Activated CD4-positive, alpha-beta T cell treated with anti-CD3 and anti-CD28 coated beads, Interleukin-2, Interleukin-6, amounts not matched to agents 100 ng/mL and 50 ng/mL, durations not matched to agents 16 hours and 8 hours (primary cell): Measurements from ENCODE around the gene C19orf38.

Experiments used
- DNase-seq: peaks from one replicate; pipeline ENCODE4 v3.0.0-alpha.2; 2020

The C19orf38 gene

GRCh38 chr19:10881403-10882107 lies 33.3 kb downstream of the C19orf38 start:
- DNase-seq, result no peak

DNA sequence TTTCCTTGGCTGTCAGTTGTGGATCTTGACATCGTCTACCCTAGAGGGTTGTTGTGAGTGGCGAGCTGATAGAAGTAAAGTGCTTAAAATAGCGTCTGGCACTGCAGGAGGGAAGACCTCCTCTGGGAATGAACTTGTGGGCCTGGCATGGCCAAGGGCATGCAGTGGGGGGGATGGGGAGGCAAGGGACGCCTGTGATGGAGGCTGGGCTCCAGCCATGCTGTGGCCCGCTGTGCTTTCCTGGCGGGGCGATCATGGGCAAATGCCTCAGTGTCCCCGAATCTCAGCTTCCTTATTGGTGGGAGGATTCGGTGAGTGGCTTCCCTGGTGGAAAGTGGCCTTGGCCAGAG lies 33.9 kb downstream of the C19orf38 start:
- no peak for DNase-seq

DNA sequence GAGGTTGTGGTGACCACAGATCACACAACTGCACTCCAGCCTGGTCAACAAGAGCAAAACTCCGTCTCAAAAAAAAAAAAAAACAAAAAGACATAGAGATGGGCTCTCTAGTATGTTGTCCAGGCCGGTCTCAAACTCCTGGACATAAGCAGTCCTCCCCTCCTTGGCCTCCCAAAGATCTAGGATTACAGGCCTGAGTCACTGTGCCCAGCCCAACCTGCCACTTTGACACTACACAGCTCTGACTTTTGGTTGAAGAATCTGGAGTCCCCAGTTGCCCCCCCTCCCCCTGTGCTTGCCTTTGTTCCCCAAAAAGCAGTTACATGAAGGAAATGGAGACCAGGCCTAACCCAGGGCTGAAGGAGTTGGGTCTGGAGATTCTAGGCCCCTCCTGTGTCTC lies 36.1 kb downstream of the C19orf38 start:
- no peak for DNase-seq

DNA sequence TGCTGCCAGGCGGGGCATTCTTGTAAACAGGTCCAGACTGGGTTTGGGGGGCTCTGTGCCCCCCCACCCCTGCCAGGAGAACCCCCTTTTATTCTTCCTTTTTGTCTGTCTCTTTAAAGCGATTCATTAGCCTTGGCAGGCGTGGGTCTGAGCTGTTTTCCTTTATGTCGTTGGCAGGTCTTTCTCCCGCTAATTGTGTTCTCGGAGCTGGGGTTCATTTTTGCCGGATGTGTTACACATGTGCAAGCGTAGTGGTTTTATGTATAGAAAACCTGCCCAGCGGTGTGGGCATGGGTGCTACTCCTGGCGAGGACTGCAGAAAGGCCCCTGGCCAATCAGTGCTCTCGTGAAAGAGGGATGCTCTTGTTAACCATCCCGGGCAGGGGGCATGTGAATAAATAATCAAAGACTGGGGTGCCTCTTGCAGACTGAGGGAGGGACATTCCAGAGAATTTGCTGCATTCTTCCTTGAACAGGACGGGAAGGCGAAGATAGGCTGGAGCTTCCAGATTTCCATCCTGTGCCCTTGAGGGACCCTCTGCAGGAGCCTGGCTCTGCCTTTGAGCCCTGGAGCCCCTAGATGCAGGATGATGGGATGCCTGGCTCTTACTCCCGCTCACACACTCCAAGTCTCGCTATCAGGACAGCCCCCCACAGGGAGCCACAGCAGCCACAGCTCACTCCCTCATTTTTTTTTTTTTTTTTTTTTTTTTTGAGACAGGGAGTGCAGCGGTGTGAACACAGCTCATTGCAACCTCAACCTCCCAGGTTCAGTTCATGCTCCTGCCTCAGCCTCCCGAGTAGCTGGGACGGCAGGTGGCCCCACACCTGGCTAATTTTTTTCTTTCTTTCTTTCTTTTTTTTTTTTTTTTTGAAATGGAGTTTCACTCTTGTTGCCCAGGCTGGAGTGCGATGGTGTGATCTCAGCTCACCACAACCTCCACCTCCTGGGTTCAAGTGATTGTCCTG lies 37.3 kb downstream of the C19orf38 start:
- no peak for DNase-seq

GRCh38 chr19:10887616-10888367 lies 39.6 kb downstream of the C19orf38 start:
- no peak for DNase-seq

- no peak for DNase-seq
These were observed 40.2 kb downstream of the C19orf38 start for GRCh38 chr19:10888421-10888866.

DNA sequence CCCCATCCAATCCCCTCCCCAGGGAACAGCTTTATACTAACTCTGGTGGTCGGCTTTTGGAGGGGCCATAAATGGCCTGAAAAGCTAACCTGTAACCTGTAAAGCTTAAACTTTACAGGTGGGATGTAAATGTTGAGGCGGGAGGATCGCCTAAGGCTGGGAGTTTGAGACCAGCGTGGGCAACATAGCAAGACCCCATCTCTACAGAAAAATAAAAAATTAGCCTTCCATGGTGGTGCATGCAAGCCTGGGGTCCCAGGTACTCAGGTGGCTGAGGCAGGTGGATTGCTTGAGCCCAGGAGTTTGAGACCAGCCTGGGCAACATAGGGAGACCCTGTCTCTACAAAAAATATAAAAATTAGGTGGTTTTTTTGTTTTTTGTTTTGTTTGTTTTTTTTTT lies 41.7 kb downstream of the C19orf38 start:
- DNase-seq, result no peak

DNA sequence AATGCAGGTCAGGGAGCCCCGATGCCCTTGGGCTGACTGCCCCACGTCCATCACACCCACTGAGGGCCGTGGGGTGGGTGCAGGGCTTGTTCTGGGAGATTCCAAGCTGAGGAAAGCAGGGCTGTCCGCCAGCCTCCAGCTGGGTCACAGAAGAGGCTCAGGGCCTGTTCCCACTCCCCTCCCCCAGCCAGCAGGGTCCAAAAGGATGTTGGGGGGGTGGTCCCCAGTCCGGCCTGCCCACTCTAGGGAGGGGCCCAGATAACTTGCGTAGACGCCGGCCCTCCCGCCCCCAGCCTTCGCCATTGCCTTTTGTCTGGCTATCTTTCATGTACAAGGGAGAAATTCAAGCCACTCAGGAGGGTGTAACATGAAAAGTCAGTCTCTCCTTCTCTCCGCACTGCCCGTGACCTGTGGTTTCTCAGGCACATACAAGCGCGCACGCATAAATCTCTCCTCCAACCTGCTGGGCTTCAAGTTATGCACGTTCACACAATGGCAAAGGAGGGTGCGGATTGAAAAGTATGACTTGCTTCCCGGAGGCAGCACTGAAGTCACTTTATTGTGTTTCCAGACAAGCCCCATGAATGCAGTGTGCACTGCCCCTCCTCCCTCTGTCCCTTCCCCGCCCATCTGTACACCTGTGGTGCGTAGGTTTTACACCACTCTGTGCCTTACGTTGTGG lies 43.3 kb downstream of the C19orf38 start:
- DNase-seq, result no peak

DNA sequence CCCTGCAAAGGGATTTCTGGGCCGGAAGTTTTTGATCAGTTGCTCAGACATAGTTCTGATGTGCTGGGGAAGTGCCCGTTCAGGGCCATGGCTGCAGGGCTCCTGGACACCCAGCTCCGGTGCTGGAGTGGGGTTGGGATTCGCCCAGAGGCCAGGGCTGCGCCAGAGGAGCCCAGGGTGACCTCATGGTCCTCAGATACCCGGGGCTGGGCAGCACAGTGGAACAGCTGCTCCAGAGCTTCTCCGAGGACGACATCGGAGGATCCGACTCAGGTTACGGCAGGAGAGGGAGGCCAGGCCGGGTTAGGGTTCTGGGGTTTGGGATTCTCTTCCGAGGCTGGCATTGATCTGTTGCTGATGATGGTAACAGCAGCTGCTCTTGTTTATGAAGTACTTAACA lies 44.0 kb downstream of the C19orf38 start:
- DNase-seq, result no peak

- no peak for DNase-seq
These were observed 46.6 kb downstream of the C19orf38 start for GRCh38 chr19:10894911-10895213.

- DNase-seq, result no peak
These were observed 47.1 kb downstream of the C19orf38 start for GRCh38 chr19:10895363-10895762.

DNA sequence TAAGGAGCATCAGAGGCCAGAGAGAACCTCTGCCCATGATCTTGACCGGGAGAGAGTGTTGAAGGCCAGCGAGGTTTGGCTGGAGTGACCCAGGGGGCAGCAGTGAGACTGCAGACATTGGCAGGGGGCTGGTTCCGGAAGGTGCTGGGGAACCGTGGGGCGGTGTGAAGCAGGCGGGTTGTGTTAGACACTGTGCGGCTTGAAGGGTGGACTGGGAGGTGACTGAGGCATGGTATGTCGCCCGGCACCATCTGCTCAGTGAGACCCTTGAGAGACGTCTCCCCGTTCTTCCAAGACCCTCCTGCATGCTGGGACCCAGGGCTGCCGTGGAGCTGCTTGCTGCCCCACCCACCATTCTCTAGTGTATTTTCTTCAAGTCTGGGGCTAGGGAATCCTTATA lies 47.7 kb downstream of the C19orf38 start:
- no peak for DNase-seq

- peak; percentile 11 for DNase-seq
These were observed 48.8 kb downstream of the C19orf38 start for GRCh38 chr19:10896851-10897526.

GRCh38 chr19:10898633-10899032 lies 50.4 kb downstream of the C19orf38 start:
- DNase-seq, result no peak

DNA sequence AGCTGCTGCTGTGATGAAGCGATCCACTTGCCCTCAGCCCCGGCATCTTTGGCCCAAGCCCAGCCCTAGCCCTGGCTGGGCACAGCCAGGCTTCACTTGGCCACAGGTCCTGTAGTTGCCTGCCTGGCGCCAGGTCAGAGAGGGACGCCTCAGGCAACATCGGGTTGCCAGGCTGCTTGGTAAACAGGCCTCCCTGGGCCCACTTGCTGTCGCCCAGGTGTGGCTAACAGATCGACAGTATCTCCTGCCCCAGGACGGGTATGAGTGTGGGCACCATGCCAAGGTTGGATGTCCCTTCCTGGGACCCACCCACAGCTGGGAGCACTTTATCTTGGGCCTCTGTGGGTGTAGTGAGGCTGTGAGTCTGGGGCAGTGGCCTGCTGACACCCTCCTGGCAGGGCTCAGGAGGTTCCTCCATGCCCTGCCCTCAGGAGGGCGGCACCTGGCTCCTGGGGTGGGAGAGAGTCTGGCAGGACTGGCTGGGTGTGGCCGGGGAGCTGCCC lies 51.0 kb downstream of the C19orf38 start:
- DNase-seq, result no peak

DNA sequence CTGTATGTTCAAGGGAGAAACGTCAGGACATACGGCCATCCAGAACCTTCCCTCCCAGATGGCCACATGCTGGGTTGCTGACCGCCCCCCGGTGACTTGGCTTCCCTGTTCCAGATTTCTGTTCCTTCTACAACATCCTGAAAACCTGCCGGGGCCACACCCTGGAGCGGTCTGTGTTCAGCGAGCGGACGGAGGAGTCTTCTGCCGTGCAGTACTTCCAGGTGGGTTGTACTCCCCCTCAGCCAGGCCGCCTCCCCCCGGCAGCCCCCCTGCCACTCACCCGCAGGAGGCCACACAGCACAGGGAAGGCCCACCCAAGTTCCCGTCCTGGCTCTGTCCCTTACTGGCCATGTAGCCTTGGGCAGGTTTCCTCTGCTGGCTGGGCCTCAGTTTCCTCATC lies 59.7 kb downstream of the C19orf38 start:
- no peak for DNase-seq

GRCh38 chr19:10908380-10908960 lies 60.3 kb downstream of the C19orf38 start:
- DNase-seq, result no peak

- no peak for DNase-seq
These were observed 63.6 kb downstream of the C19orf38 start for GRCh38 chr19:10911579-10912363.

DNA sequence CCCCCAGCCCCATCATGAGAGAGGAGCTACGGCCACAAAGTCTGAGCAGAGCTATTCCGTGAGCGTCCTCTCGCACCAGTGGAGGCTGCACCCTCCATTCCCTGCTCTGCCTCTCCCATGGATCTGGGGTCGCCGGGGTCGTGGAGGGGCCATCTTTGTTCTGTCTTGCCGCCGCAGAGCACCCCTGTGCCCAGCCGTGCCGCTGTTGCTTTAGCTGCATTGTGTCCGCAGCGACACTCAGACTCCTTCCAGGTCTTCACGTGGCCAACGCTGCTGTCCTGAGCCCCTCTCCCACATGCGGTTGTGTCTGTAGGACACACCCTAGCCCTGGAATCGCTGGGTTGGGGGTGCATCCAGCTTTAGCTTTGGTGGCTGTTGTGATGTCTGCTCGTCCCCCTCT lies 64.4 kb downstream of the C19orf38 start:
- no peak for DNase-seq

GRCh38 chr19:10913716-10914340 lies 65.6 kb downstream of the C19orf38 start:
- no peak for DNase-seq
